GM10248 (cell line): ENCODE data around the gene BPHL.

Experiments
- CTCF ChIA-PET: fragments of 300-600 bp; sonication (Branson Sonifier 250); formaldehyde crosslinking; extraction: SDS; loops from one replicate; lab custom pipeline; 2021; ENCODE audit warnings: antibody characterized with exemption; lab: Yijun Ruan, JAX
- POLR2A ChIA-PET: fragments of 350-650 bp; sonication (Branson Sonifier 250); formaldehyde crosslinking; extraction: SDS; loops from one replicate; lab custom pipeline; 2020; ENCODE audit warnings: antibody characterized with exemption; lab: Yijun Ruan, JAX
- DNase-seq: peaks from one replicate; pipeline ENCODE4 v3.0.0; 2012; ENCODE audit errors: extremely low spot score
- TF ChIP-seq, protein P1 (sequence below): IDR thresholded peaks from 2 replicates; pipeline ENCODE4 v1.5.1; 2012; ENCODE audit warnings: mild to moderate bottlenecking, low read depth; ENCODE audit errors: extremely low read depth, missing control alignments, control extremely low read depth

BPHL gene

DNA sequence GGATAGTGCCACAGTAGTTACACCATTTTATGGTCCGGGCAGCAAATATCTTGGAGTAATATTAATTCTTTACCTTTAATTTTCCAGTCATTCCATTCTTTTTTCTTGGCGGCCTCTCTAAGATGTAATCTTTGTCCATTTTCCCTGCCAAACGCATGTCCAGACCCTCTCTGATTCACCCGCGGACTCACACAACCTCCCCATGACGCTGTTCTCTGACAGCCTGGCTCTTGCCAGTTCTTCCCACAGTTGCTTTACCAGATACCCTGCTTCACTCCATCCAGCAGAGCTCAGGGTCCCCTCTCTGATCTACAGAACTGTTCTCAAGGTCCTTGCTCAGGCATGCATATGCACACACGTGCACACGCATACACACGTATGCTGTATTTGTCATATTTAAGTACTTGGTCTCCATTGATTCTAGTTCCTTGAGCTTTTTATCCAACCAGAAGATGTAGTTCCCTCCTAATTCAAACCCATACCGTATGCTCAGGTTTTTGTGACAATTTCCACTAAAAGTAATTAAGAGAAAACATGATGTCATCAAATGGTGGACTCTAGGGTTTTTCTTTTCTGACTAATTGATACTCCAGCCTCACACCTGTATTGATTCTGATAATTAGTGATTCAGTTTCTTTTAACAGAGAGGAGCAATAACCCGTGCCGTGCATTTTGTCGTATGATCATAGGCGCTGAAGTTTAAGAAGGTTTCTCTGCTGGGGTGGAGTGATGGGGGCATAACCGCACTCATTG, 10.0 kb downstream of the BPHL start:
- no peak for DNase-seq
- TF ChIP-seq, protein P1, sequence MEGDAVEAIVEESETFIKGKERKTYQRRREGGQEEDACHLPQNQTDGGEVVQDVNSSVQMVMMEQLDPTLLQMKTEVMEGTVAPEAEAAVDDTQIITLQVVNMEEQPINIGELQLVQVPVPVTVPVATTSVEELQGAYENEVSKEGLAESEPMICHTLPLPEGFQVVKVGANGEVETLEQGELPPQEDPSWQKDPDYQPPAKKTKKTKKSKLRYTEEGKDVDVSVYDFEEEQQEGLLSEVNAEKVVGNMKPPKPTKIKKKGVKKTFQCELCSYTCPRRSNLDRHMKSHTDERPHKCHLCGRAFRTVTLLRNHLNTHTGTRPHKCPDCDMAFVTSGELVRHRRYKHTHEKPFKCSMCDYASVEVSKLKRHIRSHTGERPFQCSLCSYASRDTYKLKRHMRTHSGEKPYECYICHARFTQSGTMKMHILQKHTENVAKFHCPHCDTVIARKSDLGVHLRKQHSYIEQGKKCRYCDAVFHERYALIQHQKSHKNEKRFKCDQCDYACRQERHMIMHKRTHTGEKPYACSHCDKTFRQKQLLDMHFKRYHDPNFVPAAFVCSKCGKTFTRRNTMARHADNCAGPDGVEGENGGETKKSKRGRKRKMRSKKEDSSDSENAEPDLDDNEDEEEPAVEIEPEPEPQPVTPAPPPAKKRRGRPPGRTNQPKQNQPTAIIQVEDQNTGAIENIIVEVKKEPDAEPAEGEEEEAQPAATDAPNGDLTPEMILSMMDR: no peak

GRCh38 chr6:3131695-3132094, 13.2 kb downstream of the BPHL start:
- POLR2A ChIA-PET: no interaction called here
- CTCF ChIA-PET: interaction anchor here (1.0 to 1.2 kb wide), 2 partner anchors 25 to 66 kb away, joined by 3 to 4 read pairs; partner anchors contain the start of gene TUBB2A
- TF ChIP-seq, protein P1: no peak
- no peak for DNase-seq

More for the DNA sequence above, 10.0 kb downstream of the BPHL start:
- POLR2A ChIA-PET: no interaction called here
- CTCF ChIA-PET: interaction anchor here (1.1 to 1.8 kb wide), 3 partner anchors 10 to 123 kb away, joined by 3 read pairs; partner anchors contain the start of genes BPHL and TUBB2A

- ChIA-PET CTCF (no interaction called here), POLR2A (no interaction called here)
- TF ChIP-seq, protein P1: no peak
Observed at GRCh38 chr6:3133515-3133914, 15.0 kb downstream of the BPHL start.

DNA sequence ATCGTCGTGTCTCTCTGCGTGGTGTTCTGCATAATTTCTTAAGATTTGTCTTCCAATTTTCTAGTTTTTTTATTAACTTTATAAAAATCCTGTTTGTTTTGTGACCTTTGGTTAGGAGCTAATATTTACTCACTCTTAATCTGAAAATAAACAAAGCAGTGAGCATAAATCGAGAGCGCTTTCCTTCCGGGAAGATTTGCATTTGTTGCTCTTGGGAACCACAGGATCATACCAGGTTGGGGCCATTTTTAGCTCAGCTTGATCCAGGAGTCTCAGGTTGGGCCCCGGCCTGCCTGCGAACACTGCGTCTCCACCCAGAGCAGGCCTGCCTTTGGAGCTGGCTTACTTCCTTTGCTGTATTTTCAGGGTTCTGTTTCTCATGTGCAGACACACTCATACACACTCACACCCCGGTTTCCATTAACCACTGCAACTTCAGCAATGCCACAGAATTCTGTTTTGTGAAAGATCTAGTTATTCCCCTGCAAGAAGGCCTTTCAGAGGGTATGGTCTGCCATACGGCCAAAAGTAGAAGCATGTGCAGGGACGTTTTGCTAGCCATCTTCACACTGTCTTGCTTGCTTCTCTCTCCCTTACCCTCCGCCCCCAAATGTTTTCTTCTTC, 17.3 kb downstream of the BPHL start:
- ChIA-PET CTCF (interaction anchor here (1.0 to 1.3 kb wide), 2 partner anchors 9 to 10 kb away, joined by 3 to 4 read pairs; no protein-coding TSS in a partner anchor), POLR2A (no interaction called here)
- TF ChIP-seq, protein P1: no peak
- no peak for DNase-seq

More at GRCh38 chr6:3133515-3133914, 15.0 kb downstream of the BPHL start:
- DNase-seq: no peak

DNA sequence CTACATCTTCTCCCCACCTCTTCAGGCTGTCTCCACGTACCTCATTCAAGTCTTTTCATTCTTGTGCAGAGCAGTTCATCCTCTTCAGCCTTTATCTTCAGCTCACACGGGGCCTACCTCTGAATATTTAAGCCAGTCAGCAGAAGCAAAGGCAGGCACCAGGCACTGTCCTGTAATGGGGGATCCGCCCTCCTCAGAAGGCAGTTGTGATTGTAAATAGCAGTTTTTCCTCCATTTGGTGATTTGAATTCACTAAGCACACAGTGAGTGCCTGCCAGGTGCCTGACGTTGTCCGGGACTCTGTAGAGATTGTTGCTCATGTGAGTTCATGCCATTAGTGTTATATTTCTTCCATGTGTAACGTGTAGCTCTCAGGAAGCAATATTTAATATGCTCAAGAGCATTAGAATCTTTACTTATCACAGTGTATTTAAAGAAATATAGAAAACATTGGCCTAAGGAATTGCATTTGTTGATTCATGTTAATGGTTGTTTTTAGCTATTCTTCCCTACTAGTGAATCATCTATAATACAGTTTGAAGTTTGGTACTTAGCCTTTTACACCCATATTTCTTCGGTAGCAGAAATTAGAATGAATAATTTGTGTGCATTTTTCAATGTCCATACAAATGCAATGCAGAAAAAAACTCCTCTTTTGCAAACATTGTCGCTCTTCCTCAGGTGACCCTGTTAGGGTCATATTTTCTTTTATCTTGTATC, 17.9 kb downstream of the BPHL start:
- TF ChIP-seq, protein P1: no peak
- POLR2A ChIA-PET: no interaction called here
- CTCF ChIA-PET: interaction anchor here (1.0 to 1.3 kb wide), 2 partner anchors 9 to 10 kb away, joined by 3 to 4 read pairs; no protein-coding TSS in a partner anchor
- DNase-seq: no peak
